GM12878 (cell line): ENCODE measurements around the gene OGFOD3. TPM values are rescaled to one million over a fixed set of nuclear protein-coding genes. Genes with fewer than 3 reads are reported as not detected.

Experiments
- ATAC-seq: fragments of 200-7000 bp; cut with Tn5 transposase; 3 replicates; pipeline ENCODE4 v1.9.1; 2020; ENCODE audit warnings: mild to moderate bottlenecking, moderate library complexity
- BruUV-seq: library from RNA; stranded (reverse); fragments of 400-500 nt; replicated peaks from 2 replicates; lab custom pipeline; 2021; lab: Mats Ljungman, UMichigan
- CTCF ChIA-PET: fragments of 300-600 bp; sonication (Branson Sonifier 250); formaldehyde crosslinking; extraction: SDS; loops from one replicate; lab custom pipeline; 2021; ENCODE audit warnings: inconsistent platforms; lab: Yijun Ruan, JAX
- POLR2A ChIA-PET: fragments of 350-600 bp; formaldehyde crosslinking; extraction: SDS; loops from one replicate; lab custom pipeline; 2021; ENCODE audit warnings: inconsistent platforms; lab: Charles Lee
- RAD21 ChIA-PET: fragments of 300-600 bp; sonication (Branson Sonifier 250); formaldehyde crosslinking; loops from one replicate; lab custom pipeline; 2023; ENCODE audit warnings: antibody characterized with exemption; ENCODE audit not compliant: unreplicated experiment; lab: Charles Lee
- SMC1A ChIA-PET: fragments of 300-600 bp; sonication (Branson Sonifier 250); formaldehyde crosslinking; loops from one replicate; lab custom pipeline; 2023; ENCODE audit not compliant: unreplicated experiment, uncharacterized antibody; lab: Charles Lee
- DNase-seq: peaks from one replicate; pipeline ENCODE4 v3.0.0-alpha.2; 2011; ENCODE audit warnings: low read depth, low spot score
- FAIRE-seq: peaks from 3 replicates; lab custom pipeline; 2011; peaks lifted over from hg19 to GRCh38; lab: Jason Lieb, UNC
- H2AFZ ChIP-seq: 2 replicates; pipeline ENCODE4 v1.6.0; 2011; ENCODE audit warnings: low read depth, low read length, control low read depth; ENCODE audit not compliant: control insufficient read depth
- H3K27ac ChIP-seq: 2 replicates; pipeline ENCODE4 v1.5.1; 2011; ENCODE audit warnings: control low read depth; ENCODE audit not compliant: control insufficient read depth, insufficient read depth
- H3K27me3 ChIP-seq, 2 experiments: replicated peaks in 1 of 2; 2 replicates each; pipeline versions ENCODE4 v1.6.0 to v1.6.1; 2011; ENCODE audit warnings: low read length in 1 of 2; ENCODE audit not compliant: control insufficient read depth in 2 of 2, insufficient read depth in 2 of 2
- H3K36me3 ChIP-seq, 2 experiments: 2 replicates each; pipeline ENCODE4 v1.5.1; 2011; ENCODE audit warnings: low read length in 1 of 2; ENCODE audit not compliant: control insufficient read depth in 2 of 2, insufficient read depth in 2 of 2
- H3K4me1 ChIP-seq: 2 replicates; pipeline ENCODE4 v1.6.1; 2011; ENCODE audit warnings: mild to moderate bottlenecking, low read length, moderate library complexity, mixed read lengths; ENCODE audit not compliant: control insufficient read depth, insufficient read depth
- H3K4me2 ChIP-seq: 2 replicates; pipeline ENCODE4 v1.6.0; 2011; ENCODE audit warnings: control low read depth; ENCODE audit not compliant: control insufficient read depth, insufficient read depth
- H3K4me3 ChIP-seq: fragments of 200-600 bp; sonication (generic); 2 replicates; pipeline ENCODE4 v1.5.1; 2016
- H3K79me2 ChIP-seq: 2 replicates; pipeline ENCODE4 v1.6.0; 2011; ENCODE audit warnings: low read length; ENCODE audit not compliant: control insufficient read depth, insufficient read depth
- H3K9ac ChIP-seq: 2 replicates; pipeline ENCODE4 v1.8.0; 2011; ENCODE audit warnings: low read length, control low read depth, mixed read lengths; ENCODE audit not compliant: control insufficient read depth, insufficient read depth
- H3K9me3 ChIP-seq: replicated peaks from 3 replicates; pipeline ENCODE4 v1.5.1; 2011; ENCODE audit warnings: mild to moderate bottlenecking, low read length; ENCODE audit not compliant: control insufficient read depth, insufficient read depth
- H4K20me1 ChIP-seq: 2 replicates; pipeline ENCODE4 v1.6.0; 2011; ENCODE audit not compliant: control insufficient read depth, insufficient read depth
- BCL11A ChIP-seq: IDR thresholded peaks from 2 replicates; pipeline ENCODE4 v1.6.1; 2011; ENCODE audit warnings: low read depth, low read length
- EP300 ChIP-seq, 2 experiments: fragments of 150-350 bp in 1 of 2; IDR thresholded peaks; 2 replicates each; pipeline ENCODE4 v1.6.1; 2011 to 2012; ENCODE audit warnings: low read depth in 2 of 2, low read length in 2 of 2, borderline replicate concordance in 1 of 2, improper control_type of control experiment in 1 of 2, inconsistent platforms in 1 of 2; ENCODE audit not compliant: control insufficient read depth in 1 of 2
- IKZF1 ChIP-seq: fragments of 450-650 bp; conservative IDR thresholded peaks from 2 replicates; pipeline ENCODE4 v1.6.1; 2017; ENCODE audit warnings: antibody characterized with exemption, mild to moderate bottlenecking
- PML ChIP-seq: IDR thresholded peaks from 2 replicates; pipeline ENCODE4 v1.6.1; 2012; ENCODE audit warnings: low read length, inconsistent platforms
- POLR2A ChIP-seq: IDR thresholded peaks from 2 replicates; pipeline ENCODE4 v1.6.1; 2011; ENCODE audit warnings: low read depth, mild to moderate bottlenecking, low read length
- TCF3 ChIP-seq: IDR thresholded peaks from 2 replicates; pipeline ENCODE4 v1.6.1; 2012; ENCODE audit warnings: low read depth, mild to moderate bottlenecking, low read length, borderline replicate concordance; ENCODE audit not compliant: insufficient read depth
- WGBS: methylation state at CpG from one replicate; pipeline ENCODE4 v1.1.6; 2016; ENCODE audit warnings: low lambda C conversion rate; ENCODE audit not compliant: insufficient replicate concordance, insufficient coverage; ENCODE audit errors: missing lambda C conversion rate; 5-methylcytosine and 5-hydroxymethylcytosine counted together
- in situ Hi-C: fragments of 300-500 bp; cut with MboI; formaldehyde crosslinking; loops from 9 replicates; pipeline ENCODE4 v1.14.3; 2018; ENCODE audit warnings: mixed read lengths
- intact Hi-C: fragments of 100-400 bp; cut with micrococcal nuclease; formaldehyde crosslinking; loops from one replicate; pipeline ENCODE4 v1.14.2; 2022; ENCODE audit not compliant: unreplicated experiment
- polyA plus RNA-seq, 11 experiments: library from polyadenylated mRNA; depleted of rRNA in 4 of 11; unstranded in 6 of 11; stranded (reverse) in 5 of 11; fragments of >200 nt; fragmentation: Nextera tagmentation in 4 of 11; fragmentation: Illumina TruSeq in 1 of 11; extraction: Ambion mirVana in 4 of 11; extraction: Trizol in 1 of 11; gene quantifications; 1 replicate in 1 of 11; 2 replicates in 10 of 11; pipeline versions ENCODE4 v1.2.1 to v1.2.3, GENCODE V29; 2011 to 2016; ENCODE audit warnings: inconsistent platforms in 2 of 11, missing spikeins in 2 of 11, low read depth in 1 of 11
- total RNA-seq, 4 experiments: library from RNA; depleted of rRNA in 3 of 4; stranded (reverse); fragments of >200 nt in 3 of 4; fragmentation: Illumina TruSeq in 1 of 4; extraction: Trizol in 1 of 4; gene quantifications; 2 replicates each; pipeline versions ENCODE4 v1.2.1 to v1.2.3, GENCODE V29; 2013 to 2021
- TF ChIP-seq, protein P1 (sequence below): IDR thresholded peaks from 2 replicates; pipeline ENCODE4 v1.6.1; 2011; ENCODE audit warnings: borderline replicate concordance, low read depth, mild to moderate bottlenecking, moderate library complexity, low read length; ENCODE audit not compliant: insufficient read depth, poor library complexity, severe bottlenecking
- TF ChIP-seq, protein P2 (sequence below): IDR thresholded peaks from 2 replicates; pipeline ENCODE4 v1.6.1; 2011; ENCODE audit warnings: mild to moderate bottlenecking, low read depth, low read length, moderate library complexity; ENCODE audit not compliant: insufficient replicate concordance
- TF ChIP-seq, protein P3 (sequence below): fragments of 450-650 bp; IDR thresholded peaks from 2 replicates; pipeline ENCODE4 v1.6.1; 2017; ENCODE audit warnings: mild to moderate bottlenecking

Gene OGFOD3
- total and polyA plus RNA-seq, 10 of the 15 experiments (the other 5 are each of a cell fraction or from before 2014, with no cell fraction given): 0.48 to 28.4 (median 18.3) TPM

DNA sequence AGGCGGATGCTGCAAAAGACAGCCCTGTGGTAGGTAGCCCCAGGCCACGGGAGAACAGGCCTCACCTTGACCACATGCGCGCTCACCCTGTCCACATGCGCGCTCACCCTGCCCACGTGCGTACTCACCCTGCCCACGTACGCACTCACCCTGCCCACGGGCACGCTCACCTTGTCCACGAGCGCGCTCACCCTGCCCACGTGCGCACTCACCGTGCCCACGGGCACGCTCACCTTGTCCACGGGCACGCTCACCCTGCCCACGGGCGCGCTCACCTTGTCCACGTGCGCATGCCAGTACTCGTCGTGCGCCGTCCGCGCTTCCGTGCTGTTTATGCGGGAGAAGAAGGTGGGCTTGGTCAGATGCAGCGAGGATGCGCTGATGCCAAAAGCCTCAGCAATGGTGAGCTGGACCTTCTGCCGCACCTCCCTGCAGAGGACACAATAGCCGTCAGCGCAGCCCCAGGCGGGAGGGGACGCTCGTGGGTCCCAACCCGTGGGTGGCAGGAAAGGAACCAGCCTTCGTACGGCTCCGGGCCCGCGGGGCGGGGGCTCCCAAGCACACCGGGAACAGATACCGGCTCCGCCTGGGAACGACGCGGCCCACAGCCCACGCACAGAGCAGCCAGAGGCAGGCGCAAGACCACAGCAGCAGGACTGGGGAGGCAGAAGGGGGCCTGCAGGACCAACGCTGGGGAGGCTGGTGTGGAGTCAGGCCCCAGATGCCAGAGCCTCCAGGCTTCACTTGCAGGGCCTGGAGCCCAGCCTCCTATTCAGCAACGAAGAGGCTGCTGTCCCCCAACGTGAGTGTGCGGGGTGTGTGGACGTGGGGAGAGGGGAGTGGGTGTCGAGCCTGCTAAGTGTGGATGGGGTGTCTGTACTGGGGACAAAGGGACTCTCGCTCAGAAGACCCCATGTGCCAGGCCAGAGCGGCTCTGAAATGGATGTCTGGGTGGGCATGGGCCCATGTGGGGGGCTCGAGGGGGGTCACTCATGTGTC is 14.4 kb downstream of the OGFOD3 start:
- WGBS: 94% methylated on average over 64 of the region's 67 CpGs
- ChIA-PET RAD21 (interaction anchor here (1.3 kb wide), 1 partner anchor 9 kb away, joined by 3 read pairs; no protein-coding TSS in a partner anchor), SMC1A (interaction anchor here (0.9 kb wide), 1 partner anchor 31 kb away, joined by 3 read pairs; no protein-coding TSS in a partner anchor), POLR2A (interaction anchor here (1.0 kb wide), 1 partner anchor 33 kb away, joined by 3 read pairs; no protein-coding TSS in a partner anchor)
- Histone ChIP-seq H3K79me2 (no peaks in the 10 kb centered on the region), H3K36me3 (peaks cover 2 to 12% of the 10 kb centered on the region in 2 experiments; a peak in 3 of 4 replicates), H3K9me3 (no peaks in the 10 kb centered on the region), H3K4me2 (no peak overlapping the region), H3K27me3 (no peaks in the 10 kb centered on the region), H3K27ac (no peak overlapping the region)
- ATAC-seq: no peak
- DNase-seq: no peak
- TF ChIP-seq TCF3 (peak; percentile 97), EP300 (IDR thresholded peaks at IDR 0.05; ENCODE audit: borderline replicate concordance in 1 of 2, control insufficient read depth in 1 of 2, low read depth in 2 of 2, low read length in 2 of 2) (no peak), BCL11A (no peak), PML (no peak), POLR2A (peak; percentile 37; the same call in 1 of the 2 replicates), IKZF1 (no peak)
- TF ChIP-seq, protein P1, sequence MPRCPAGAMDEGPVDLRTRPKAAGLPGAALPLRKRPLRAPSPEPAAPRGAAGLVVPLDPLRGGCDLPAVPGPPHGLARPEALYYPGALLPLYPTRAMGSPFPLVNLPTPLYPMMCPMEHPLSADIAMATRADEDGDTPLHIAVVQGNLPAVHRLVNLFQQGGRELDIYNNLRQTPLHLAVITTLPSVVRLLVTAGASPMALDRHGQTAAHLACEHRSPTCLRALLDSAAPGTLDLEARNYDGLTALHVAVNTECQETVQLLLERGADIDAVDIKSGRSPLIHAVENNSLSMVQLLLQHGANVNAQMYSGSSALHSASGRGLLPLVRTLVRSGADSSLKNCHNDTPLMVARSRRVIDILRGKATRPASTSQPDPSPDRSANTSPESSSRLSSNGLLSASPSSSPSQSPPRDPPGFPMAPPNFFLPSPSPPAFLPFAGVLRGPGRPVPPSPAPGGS: peak; percentile 95
- TF ChIP-seq, protein P2, sequence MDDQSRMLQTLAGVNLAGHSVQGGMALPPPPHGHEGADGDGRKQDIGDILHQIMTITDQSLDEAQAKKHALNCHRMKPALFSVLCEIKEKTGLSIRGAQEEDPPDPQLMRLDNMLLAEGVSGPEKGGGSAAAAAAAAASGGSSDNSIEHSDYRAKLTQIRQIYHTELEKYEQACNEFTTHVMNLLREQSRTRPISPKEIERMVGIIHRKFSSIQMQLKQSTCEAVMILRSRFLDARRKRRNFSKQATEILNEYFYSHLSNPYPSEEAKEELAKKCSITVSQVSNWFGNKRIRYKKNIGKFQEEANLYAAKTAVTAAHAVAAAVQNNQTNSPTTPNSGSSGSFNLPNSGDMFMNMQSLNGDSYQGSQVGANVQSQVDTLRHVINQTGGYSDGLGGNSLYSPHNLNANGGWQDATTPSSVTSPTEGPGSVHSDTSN: peak; percentile 67
- TF ChIP-seq, protein P3, sequence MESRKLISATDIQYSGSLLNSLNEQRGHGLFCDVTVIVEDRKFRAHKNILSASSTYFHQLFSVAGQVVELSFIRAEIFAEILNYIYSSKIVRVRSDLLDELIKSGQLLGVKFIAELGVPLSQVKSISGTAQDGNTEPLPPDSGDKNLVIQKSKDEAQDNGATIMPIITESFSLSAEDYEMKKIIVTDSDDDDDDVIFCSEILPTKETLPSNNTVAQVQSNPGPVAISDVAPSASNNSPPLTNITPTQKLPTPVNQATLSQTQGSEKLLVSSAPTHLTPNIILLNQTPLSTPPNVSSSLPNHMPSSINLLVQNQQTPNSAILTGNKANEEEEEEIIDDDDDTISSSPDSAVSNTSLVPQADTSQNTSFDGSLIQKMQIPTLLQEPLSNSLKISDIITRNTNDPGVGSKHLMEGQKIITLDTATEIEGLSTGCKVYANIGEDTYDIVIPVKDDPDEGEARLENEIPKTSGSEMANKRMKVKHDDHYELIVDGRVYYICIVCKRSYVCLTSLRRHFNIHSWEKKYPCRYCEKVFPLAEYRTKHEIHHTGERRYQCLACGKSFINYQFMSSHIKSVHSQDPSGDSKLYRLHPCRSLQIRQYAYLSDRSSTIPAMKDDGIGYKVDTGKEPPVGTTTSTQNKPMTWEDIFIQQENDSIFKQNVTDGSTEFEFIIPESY: peak; percentile 79; the same call in 1 of the 2 replicates
- TF ChIP-seq, all 136 proteins: peak for 5
- intact Hi-C loops (loop anchor here (5.0 kb wide), 1 partner anchor 37 kb away; no protein-coding TSS in a partner anchor), in situ Hi-C loops (no loop called here)
- no peak overlapping the region for H2AFZ ChIP-seq
- peaks cover 6% of the 10 kb centered on the region; the same call in 1 of the 2 replicates for H3K4me1 ChIP-seq
- CTCF ChIA-PET: no interaction called here
- no peak overlapping the region for H3K4me3 ChIP-seq
- H3K9ac ChIP-seq: no peak overlapping the region
- H4K20me1 ChIP-seq: no peaks in the 10 kb centered on the region
- no TSS peak for BruUV-seq
- FAIRE-seq: no peak
